ENCODE measurements around the gene TGFBI. TPM values are rescaled to one million over a fixed set of nuclear protein-coding genes. Genes with fewer than 3 reads are reported as not detected.

The TGFBI gene
- total RNA-seq, 1 donor from 2014 or later, result 174 TPM

- peaks cover 0 to 3% of the 10 kb centered on the region in 2 donors for H3K4me1 ChIP-seq
- no peak overlapping the region for H3K27ac ChIP-seq
- TF ChIP-seq CTCF (IDR thresholded peaks at IDR 0.05), result no peak
- H3K4me3 ChIP-seq, result no peak overlapping the region
- no peaks in the 10 kb centered on the region for H3K27me3 ChIP-seq
- H3K36me3 ChIP-seq, result no peaks in the 10 kb centered on the region
- intact Hi-C loops (cut with DNase I), result no loop called here
- no peaks in the 10 kb centered on the region for H3K9me3 ChIP-seq
- DNase-seq (ENCODE audit: low spot score in 2 of 2), result no peak
These were observed 27.3 kb upstream of the TGFBI start for GRCh38 chr5:136001466-136001981.

GRCh38 chr5:136004436-136004835, 24.4 kb upstream of the TGFBI start:
- no peaks in the 10 kb centered on the region for H3K4me1 ChIP-seq
- H3K9me3 ChIP-seq, result no peaks in the 10 kb centered on the region
- no peaks in the 10 kb centered on the region for H3K36me3 ChIP-seq
- intact Hi-C loops (cut with DNase I), result no loop called here
- H3K4me3 ChIP-seq, result no peak overlapping the region
- no peak for TF ChIP-seq CTCF (IDR thresholded peaks at IDR 0.05)
- H3K27ac ChIP-seq, result no peak overlapping the region
- DNase-seq (ENCODE audit: low spot score in 2 of 2), result no peak
- no peaks in the 10 kb centered on the region for H3K27me3 ChIP-seq

- TF ChIP-seq CTCF (IDR thresholded peaks at IDR 0.05), result no peak
- H3K4me1 ChIP-seq, result no peaks in the 10 kb centered on the region
- no peaks in the 10 kb centered on the region for H3K27me3 ChIP-seq
- H3K9me3 ChIP-seq, result no peaks in the 10 kb centered on the region
- H3K4me3 ChIP-seq, result no peak overlapping the region
- intact Hi-C loops (cut with DNase I), result no loop called here
- no peaks in the 10 kb centered on the region for H3K36me3 ChIP-seq
- no peak for DNase-seq (ENCODE audit: low spot score in 2 of 2)
- no peak overlapping the region for H3K27ac ChIP-seq
These were observed 23.3 kb upstream of the TGFBI start for GRCh38 chr5:136005476-136005875.

GRCh38 chr5:136006164-136006563, 22.6 kb upstream of the TGFBI start:
- TF ChIP-seq CTCF (IDR thresholded peaks at IDR 0.05), result no peak
- Histone ChIP-seq H3K9me3 (no peaks in the 10 kb centered on the region), H3K4me3 (no peak overlapping the region), H3K4me1 (no peaks in the 10 kb centered on the region), H3K36me3 (no peaks in the 10 kb centered on the region), H3K27me3 (no peaks in the 10 kb centered on the region), H3K27ac (no peak overlapping the region)
- intact Hi-C loops (cut with DNase I), result no loop called here
- DNase-seq (ENCODE audit: low spot score in 2 of 2), result no peak

GRCh38 chr5:136006761-136007251, 22.0 kb upstream of the TGFBI start:
- TF ChIP-seq CTCF (IDR thresholded peaks at IDR 0.05), result no peak
- no peaks in the 10 kb centered on the region for H3K27me3 ChIP-seq
- H3K4me3 ChIP-seq, result no peak overlapping the region
- no peak overlapping the region for H3K27ac ChIP-seq
- H3K4me1 ChIP-seq, result no peaks in the 10 kb centered on the region
- intact Hi-C loops (cut with DNase I), result no loop called here
- H3K9me3 ChIP-seq, result no peaks in the 10 kb centered on the region
- no peak for DNase-seq (ENCODE audit: low spot score in 2 of 2)
- H3K36me3 ChIP-seq, result no peaks in the 10 kb centered on the region

GRCh38 chr5:136007271-136007670, 21.5 kb upstream of the TGFBI start:
- DNase-seq (ENCODE audit: low spot score in 2 of 2), result no peak
- no peak for TF ChIP-seq CTCF (IDR thresholded peaks at IDR 0.05)
- intact Hi-C loops (cut with DNase I), result no loop called here
- H3K4me3 ChIP-seq, result no peak overlapping the region
- no peaks in the 10 kb centered on the region for H3K27me3 ChIP-seq
- H3K4me1 ChIP-seq, result no peaks in the 10 kb centered on the region
- H3K9me3 ChIP-seq, result no peaks in the 10 kb centered on the region
- no peak overlapping the region for H3K27ac ChIP-seq
- no peaks in the 10 kb centered on the region for H3K36me3 ChIP-seq

Measured in ascending aorta (tissue), 2 donors.